HEK293T (cell line): ENCODE data around the gene DAD1.

ENCODE experiments used
- CTCF ChIA-PET: fragments of 350-600 bp; formaldehyde crosslinking; extraction: SDS; loops from one replicate; lab custom pipeline; 2021; ENCODE audit warnings: antibody characterized with exemption, inconsistent platforms; lab: Yijun Ruan, JAX
- POLR2A ChIA-PET: fragments of 350-600 bp; formaldehyde crosslinking; extraction: SDS; loops from one replicate; lab custom pipeline; 2020; ENCODE audit warnings: antibody characterized with exemption, inconsistent platforms; lab: Yijun Ruan, JAX
- DNase-seq: peaks from one replicate; pipeline ENCODE4 v3.0.0; 2012; ENCODE audit warnings: mixed read lengths; ENCODE audit errors: extremely low spot score
- ARNT ChIP-seq: fragments of 450-650 bp; IDR thresholded peaks from 2 replicates; pipeline ENCODE4 v1.6.1; 2017; ENCODE audit warnings: mild to moderate bottlenecking
- BHLHE40 ChIP-seq: fragments of 450-650 bp; IDR thresholded peaks from 2 replicates; pipeline ENCODE4 v1.6.1; 2016; ENCODE audit warnings: mild to moderate bottlenecking, moderate library complexity, borderline replicate concordance
- CTBP1 ChIP-seq: fragments of 450-650 bp; IDR thresholded peaks from 2 replicates; pipeline ENCODE4 v1.6.1; 2016; ENCODE audit warnings: borderline replicate concordance
- ELF4 ChIP-seq: fragments of 450-650 bp; IDR thresholded peaks from 2 replicates; pipeline ENCODE4 v1.6.1; 2017; ENCODE audit warnings: antibody characterized with exemption
- FOXA1 ChIP-seq: fragments of 450-650 bp; IDR thresholded peaks from 2 replicates; pipeline ENCODE4 v1.6.1; 2016; ENCODE audit warnings: mild to moderate bottlenecking
- FOXK2 ChIP-seq: fragments of 450-650 bp; IDR thresholded peaks from 2 replicates; pipeline ENCODE4 v1.6.1; 2016; ENCODE audit warnings: mild to moderate bottlenecking
- FOXM1 ChIP-seq: fragments of 450-650 bp; IDR thresholded peaks from 2 replicates; pipeline ENCODE4 v1.6.1; 2017; ENCODE audit warnings: mild to moderate bottlenecking, borderline replicate concordance
- HDGF ChIP-seq: fragments of 450-650 bp; IDR thresholded peaks from 2 replicates; pipeline ENCODE4 v1.6.1; 2017; ENCODE audit warnings: antibody characterized with exemption, borderline replicate concordance
- L3MBTL2 ChIP-seq: fragments of 450-650 bp; conservative IDR thresholded peaks from 2 replicates; pipeline ENCODE4 v1.6.1; 2016; ENCODE audit warnings: mild to moderate bottlenecking
- LEF1 ChIP-seq: fragments of 450-650 bp; IDR thresholded peaks from 2 replicates; pipeline ENCODE4 v1.6.1; 2017; ENCODE audit warnings: mild to moderate bottlenecking, borderline replicate concordance
- NFRKB ChIP-seq: fragments of 450-650 bp; IDR thresholded peaks from 2 replicates; pipeline ENCODE4 v1.6.1; 2016; ENCODE audit warnings: mild to moderate bottlenecking, moderate library complexity
- SP1 ChIP-seq: fragments of 450-650 bp; IDR thresholded peaks from 2 replicates; pipeline ENCODE4 v1.6.1; 2017
- SUZ12 ChIP-seq: fragments of 450-650 bp; IDR thresholded peaks from 2 replicates; pipeline ENCODE4 v1.6.1; 2016; ENCODE audit warnings: mild to moderate bottlenecking
- TARDBP ChIP-seq: fragments of 450-650 bp; IDR thresholded peaks from 2 replicates; pipeline ENCODE4 v1.6.1; 2016
- ZNF384 ChIP-seq: fragments of 450-650 bp; IDR thresholded peaks from 2 replicates; pipeline ENCODE4 v1.6.1; 2016
- TF ChIP-seq, protein P1 (sequence below): fragments of 450-650 bp; IDR thresholded peaks from 2 replicates; pipeline ENCODE4 v1.6.1; 2016

Gene DAD1

DNA sequence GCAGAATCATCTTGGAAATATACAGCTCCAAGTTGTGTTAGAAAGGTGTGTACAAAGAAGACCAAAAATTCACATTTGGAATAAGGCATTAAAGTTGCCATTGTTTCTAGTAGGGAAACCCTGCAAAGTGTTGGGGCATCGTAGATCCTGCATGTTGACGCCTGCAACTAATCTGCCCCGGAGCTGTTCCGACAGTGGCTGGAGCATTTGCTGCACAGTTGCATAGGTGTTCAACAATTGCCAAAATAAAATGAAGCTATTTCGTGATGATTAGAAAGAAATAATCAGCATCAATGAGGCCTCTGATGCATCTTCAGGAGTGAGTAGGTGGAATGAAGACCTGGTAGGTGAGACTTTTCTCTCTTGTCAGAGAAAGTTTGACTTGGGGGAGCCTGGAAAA is 47.3 kb downstream of the DAD1 start:
- TF ChIP-seq FOXK2 (no peak), ZNF384 (no peak), FOXM1 (no peak), TARDBP (no peak), SUZ12 (no peak), ELF4 (no peak), ARNT (no peak), HDGF (no peak), SP1 (no peak), NFRKB (no peak), FOXA1 (no peak)
- ChIA-PET POLR2A (no interaction called here), CTCF (interaction anchor here (1.0 to 1.3 kb wide), 2 partner anchors 15 to 444 kb away, joined by 3 to 5 read pairs; no protein-coding TSS in a partner anchor)
- no peak for DNase-seq

- ChIA-PET CTCF (no interaction called here), POLR2A (no interaction called here)
These were observed 48.1 kb downstream of the DAD1 start for GRCh38 chr14:22540811-22541360.

DNA sequence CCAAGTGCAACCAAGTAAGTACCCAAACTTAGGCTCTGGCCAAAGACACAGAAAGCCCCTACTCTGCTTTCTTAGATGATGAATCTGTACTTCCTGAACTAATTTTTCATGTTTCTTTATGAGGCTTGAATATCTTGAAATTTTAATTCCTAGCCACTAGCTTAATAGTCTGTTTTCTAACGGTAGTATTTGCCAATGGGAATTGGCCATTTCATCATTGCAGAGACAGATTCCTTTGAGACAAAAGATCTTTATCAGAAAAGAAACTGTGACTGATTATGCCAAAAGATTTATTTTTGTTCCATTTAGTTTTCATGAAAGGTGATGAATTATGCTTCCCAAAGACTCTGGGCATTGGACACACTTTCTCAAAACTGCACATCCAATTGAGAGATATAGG is 48.7 kb downstream of the DAD1 start:
- POLR2A ChIA-PET: no interaction called here
- no peak for DNase-seq
- TF ChIP-seq L3MBTL2 (no peak), FOXA1 (no peak), FOXM1 (no peak), CTBP1 (no peak), ELF4 (no peak), SP1 (no peak), TARDBP (no peak), ZNF384 (no peak), LEF1 (no peak), BHLHE40 (no peak), NFRKB (no peak), ARNT (no peak), FOXK2 (no peak), SUZ12 (no peak), HDGF (no peak)
- TF ChIP-seq, protein P1, sequence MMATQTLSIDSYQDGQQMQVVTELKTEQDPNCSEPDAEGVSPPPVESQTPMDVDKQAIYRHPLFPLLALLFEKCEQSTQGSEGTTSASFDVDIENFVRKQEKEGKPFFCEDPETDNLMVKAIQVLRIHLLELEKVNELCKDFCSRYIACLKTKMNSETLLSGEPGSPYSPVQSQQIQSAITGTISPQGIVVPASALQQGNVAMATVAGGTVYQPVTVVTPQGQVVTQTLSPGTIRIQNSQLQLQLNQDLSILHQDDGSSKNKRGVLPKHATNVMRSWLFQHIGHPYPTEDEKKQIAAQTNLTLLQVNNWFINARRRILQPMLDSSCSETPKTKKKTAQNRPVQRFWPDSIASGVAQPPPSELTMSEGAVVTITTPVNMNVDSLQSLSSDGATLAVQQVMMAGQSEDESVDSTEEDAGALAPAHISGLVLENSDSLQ: no peak
- CTCF ChIA-PET: no interaction called here

More at GRCh38 chr14:22540811-22541360, 48.1 kb downstream of the DAD1 start:
- no peak for DNase-seq
- TF ChIP-seq FOXK2 (no peak), SP1 (no peak), ELF4 (no peak), LEF1 (no peak), TARDBP (no peak), FOXM1 (no peak), CTBP1 (no peak), ARNT (no peak), BHLHE40 (no peak), FOXA1 (no peak)
- TF ChIP-seq, protein P1: no peak

DNA sequence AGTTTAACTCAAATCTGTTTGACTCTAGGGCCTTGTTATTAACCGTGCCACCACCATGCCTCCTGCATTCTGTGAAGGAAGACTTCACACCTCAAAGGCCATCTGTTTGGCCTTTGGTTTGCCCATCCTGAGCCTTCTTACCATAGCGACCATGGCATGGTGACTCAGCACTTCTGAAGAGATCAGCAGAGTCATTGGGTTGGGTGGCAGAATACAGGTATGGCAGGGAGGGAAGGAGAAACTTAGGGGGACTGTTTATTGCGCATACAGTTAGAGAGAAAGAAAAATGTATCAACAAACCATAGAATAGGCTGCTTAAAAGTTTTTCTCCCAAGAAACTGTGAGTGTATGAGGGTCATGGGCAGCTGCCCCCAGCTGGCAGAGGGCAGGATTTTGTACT is 49.2 kb downstream of the DAD1 start:
- ChIA-PET POLR2A (no interaction called here), CTCF (no interaction called here)
- no peak for DNase-seq
- no peak for TF ChIP-seq FOXA1
- TF ChIP-seq NFRKB: no peak
- no peak for TF ChIP-seq SUZ12
- TF ChIP-seq TARDBP: no peak
- no peak for TF ChIP-seq SP1
- no peak for TF ChIP-seq ELF4
- TF ChIP-seq ZNF384: no peak
- TF ChIP-seq, protein P1: no peak
- TF ChIP-seq FOXM1: no peak
- TF ChIP-seq ARNT: no peak
- TF ChIP-seq HDGF: no peak

DNA sequence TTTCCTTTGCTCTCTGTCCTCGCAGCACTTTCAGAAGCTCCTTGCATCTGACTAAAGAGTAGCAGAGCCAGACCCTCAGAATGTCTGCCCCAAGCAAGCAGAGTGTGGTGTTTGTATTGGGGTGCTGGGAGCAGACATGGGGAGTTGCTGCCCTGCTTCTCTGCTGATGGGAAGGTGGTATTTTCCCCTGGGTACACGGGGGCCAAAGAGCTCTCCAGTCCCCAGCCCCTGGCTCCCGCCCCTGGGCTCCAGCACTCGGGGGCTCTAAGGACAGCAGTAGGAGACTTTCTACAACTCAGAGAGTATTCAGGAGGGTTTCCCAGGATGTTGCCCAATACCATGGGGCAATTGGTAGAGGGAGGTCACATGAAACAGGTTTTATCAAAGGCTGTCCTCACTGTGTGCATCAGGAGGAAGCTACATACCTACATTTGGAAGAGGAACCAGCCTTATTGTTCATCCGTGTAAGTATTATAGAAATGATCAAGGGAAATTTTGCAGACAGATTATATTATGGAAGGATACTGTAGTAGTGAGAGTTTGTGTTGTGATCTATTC is 50.3 kb downstream of the DAD1 start:
- TF ChIP-seq NFRKB (no peak), L3MBTL2 (no peak), ARNT (no peak)
- TF ChIP-seq, protein P1: no peak
- CTCF ChIA-PET: interaction anchor here (0.6 kb wide), 1 partner anchor 14 kb away, joined by 3 read pairs; no protein-coding TSS in a partner anchor
- no peak for DNase-seq
- POLR2A ChIA-PET: no interaction called here
